Activated B cell treated with CpG ODN at 0.5 μM for 24 hours (primary cell): Measurements from ENCODE around the gene IQSEC1. TPM values are rescaled to one million over a fixed set of nuclear protein-coding genes. Genes with fewer than 3 reads are reported as not detected.

Experiments used
- ATAC-seq: fragments of 200-7000 bp; cut with Tn5 transposase; one replicate; pipeline ENCODE4 v1.10.0; 2021; ENCODE audit warnings: low read depth, mild to moderate bottlenecking, moderate library complexity
- CTCF ChIA-PET: fragments of 350-600 bp; sonication (Branson Sonifier 250); formaldehyde crosslinking; loops from one replicate; lab custom pipeline; 2021; ENCODE audit warnings: antibody characterized with exemption; lab: Charles Lee
- POLR2A ChIA-PET: fragments of 350-600 bp; sonication (Branson Sonifier 250); formaldehyde crosslinking; loops from one replicate; lab custom pipeline; 2021; ENCODE audit warnings: antibody characterized with exemption; lab: Charles Lee
- DNase-seq: peaks from one replicate; pipeline ENCODE4 v3.0.0; 2022
- H3K27ac Mint-ChIP-seq: one replicate; pipeline ENCODE4 v1.8.0; 2020; ENCODE audit warnings: mixed read lengths
- H3K27me3 Mint-ChIP-seq: one replicate; pipeline ENCODE4 v1.8.0; 2021; ENCODE audit warnings: mixed read lengths
- H3K36me3 Mint-ChIP-seq: one replicate; pipeline ENCODE4 v1.8.0; 2021; ENCODE audit warnings: low read depth, mixed read lengths
- H3K4me1 Mint-ChIP-seq: one replicate; pipeline ENCODE4 v1.8.0; 2021; ENCODE audit warnings: mixed read lengths
- H3K4me3 Mint-ChIP-seq: one replicate; pipeline ENCODE4 v1.8.0; 2020; ENCODE audit warnings: mild to moderate bottlenecking, mixed read lengths
- H3K9me3 Mint-ChIP-seq: one replicate; pipeline ENCODE4 v1.8.0; 2020; ENCODE audit warnings: mixed read lengths
- CTCF ChIP-seq: fragments of 200-600 bp; IDR thresholded peaks from one replicate; pipeline ENCODE4 v1.8.0; 2022; ENCODE audit warnings: antibody characterized with exemption, mild to moderate bottlenecking
- intact Hi-C: fragments of 100-400 bp; cut with micrococcal nuclease; formaldehyde crosslinking; loops from one replicate; pipeline ENCODE4 v1.15.1; 2024
- total RNA-seq: library from RNA; stranded (reverse); gene quantifications from 2 replicates; pipeline ENCODE4 v1.2.3, GENCODE V29; 2022

Gene IQSEC1
- total RNA-seq, 1 donor from 2014 or later, result 296 TPM

GRCh38 chr3:12972781-12973702, 100.2 kb downstream of the IQSEC1 start:
- no peaks in the 10 kb centered on the region for H3K27me3 Mint-ChIP-seq
- no peak for TF ChIP-seq CTCF
- H3K4me3 Mint-ChIP-seq, result no peak overlapping the region
- POLR2A ChIA-PET, result interaction anchor here (1.4 to 1.8 kb wide), 2 partner anchors 12 to 74 kb away, joined by 4 to 11 read pairs; no protein-coding TSS in a partner anchor
- H3K4me1 Mint-ChIP-seq, result peaks cover 85% of the 10 kb centered on the region
- DNase-seq (no peak), ATAC-seq (no peak)
- intact Hi-C loops, result no loop called here
- CTCF ChIA-PET, result interaction anchor here (0.8 to 2.1 kb wide), 3 partner anchors 9 to 119 kb away, joined by 3 to 6 read pairs (median 5); no protein-coding TSS in a partner anchor
- H3K27ac Mint-ChIP-seq, result peak overlapping the region; percentile 24
- H3K9me3 Mint-ChIP-seq, result no peaks in the 10 kb centered on the region
- peaks cover 76% of the 10 kb centered on the region for H3K36me3 Mint-ChIP-seq

GRCh38 chr3:12972043-12972442, 101.2 kb downstream of the IQSEC1 start:
- intact Hi-C loops, result no loop called here
- Mint-ChIP-seq H3K4me3 (no peak overlapping the region), H3K36me3 (peaks cover 67% of the 10 kb centered on the region), H3K27me3 (no peaks in the 10 kb centered on the region), H3K4me1 (peaks cover 82% of the 10 kb centered on the region), H3K9me3 (no peaks in the 10 kb centered on the region), H3K27ac (no peak overlapping the region)
- ChIA-PET POLR2A (interaction anchor here (0.6 to 1.8 kb wide), 3 partner anchors 11 to 75 kb away, joined by 4 to 11 read pairs (median 4); no protein-coding TSS in a partner anchor), CTCF (interaction anchor here (2.1 kb wide), 1 partner anchor 10 kb away, joined by 6 read pairs; no protein-coding TSS in a partner anchor)
- ATAC-seq (no peak), DNase-seq (no peak)
- no peak for TF ChIP-seq CTCF

GRCh38 chr3:12970684-12971083, 102.5 kb downstream of the IQSEC1 start:
- intact Hi-C loops, result no loop called here
- ATAC-seq (no peak), DNase-seq (no peak)
- no peak for TF ChIP-seq CTCF
- Mint-ChIP-seq H3K9me3 (no peaks in the 10 kb centered on the region), H3K36me3 (peaks cover 65% of the 10 kb centered on the region), H3K27ac (peak overlapping the region; percentile 36), H3K4me1 (peaks cover 86% of the 10 kb centered on the region), H3K4me3 (no peak overlapping the region), H3K27me3 (no peaks in the 10 kb centered on the region)
- POLR2A ChIA-PET, result interaction anchor here (1.6 kb wide), 1 partner anchor 9 kb away, joined by 4 read pairs; no protein-coding TSS in a partner anchor
- CTCF ChIA-PET, result interaction anchor here (1.0 to 1.4 kb wide), 2 partner anchors 9 to 121 kb away, joined by 3 to 4 read pairs; no protein-coding TSS in a partner anchor

- DNase-seq (no peak), ATAC-seq (no peak)
- Mint-ChIP-seq H3K27ac (no peak overlapping the region), H3K4me3 (no peak overlapping the region), H3K4me1 (peaks cover 86% of the 10 kb centered on the region), H3K36me3 (peaks cover 62% of the 10 kb centered on the region), H3K9me3 (no peaks in the 10 kb centered on the region), H3K27me3 (no peaks in the 10 kb centered on the region)
- intact Hi-C loops, result loop anchor here (2.0 to 5.0 kb wide), 2 partner anchors 13 to 307 kb away; partner anchors contain the start of gene RAF1
- no peak for TF ChIP-seq CTCF
- CTCF ChIA-PET, result interaction anchor here (1.4 kb wide), 1 partner anchor 122 kb away, joined by 4 read pairs; no protein-coding TSS in a partner anchor
- POLR2A ChIA-PET, result interaction anchor here (1.6 kb wide), 1 partner anchor 10 kb away, joined by 4 read pairs; no protein-coding TSS in a partner anchor
Observed at GRCh38 chr3:12969486-12969885, 103.7 kb downstream of the IQSEC1 start.
